Skeletal muscle satellite cell (primary cell): ENCODE results near the gene GRP.
"Not testable (repeated sequence)": the region's sequence is repeated elsewhere in the genome, so short reads cannot be mapped to it uniquely, and the experiment has no call there.

Experiments used
- H3K27me3 ChIP-seq: 2 replicates; pipeline ENCODE4 v1.7.0; 2013; ENCODE audit warnings: low read length; ENCODE audit not compliant: control insufficient read depth, insufficient read depth
- H3K36me3 ChIP-seq: 2 replicates; pipeline ENCODE4 v1.7.0; 2013; ENCODE audit warnings: mild to moderate bottlenecking, control low read depth, low read length; ENCODE audit not compliant: insufficient read depth
- H3K4me1 ChIP-seq: 2 replicates; pipeline ENCODE4 v1.7.0; 2013; ENCODE audit warnings: low read length; ENCODE audit not compliant: control insufficient read depth, insufficient read depth
- H3K4me2 ChIP-seq: 2 replicates; pipeline ENCODE4 v1.7.0; 2013; ENCODE audit warnings: mild to moderate bottlenecking, low read length
- H3K4me3 ChIP-seq: 2 replicates; pipeline ENCODE4 v1.7.0; 2013; ENCODE audit warnings: low read length
- H3K9ac ChIP-seq: 2 replicates; pipeline ENCODE4 v1.7.0; 2013; ENCODE audit warnings: mild to moderate bottlenecking, low read depth, low read length, moderate library complexity
- H3K9me3 ChIP-seq: replicated peaks from 2 replicates; pipeline ENCODE4 v1.7.0; 2013; ENCODE audit warnings: mild to moderate bottlenecking, control low read depth, low read length

The GRP gene

DNA sequence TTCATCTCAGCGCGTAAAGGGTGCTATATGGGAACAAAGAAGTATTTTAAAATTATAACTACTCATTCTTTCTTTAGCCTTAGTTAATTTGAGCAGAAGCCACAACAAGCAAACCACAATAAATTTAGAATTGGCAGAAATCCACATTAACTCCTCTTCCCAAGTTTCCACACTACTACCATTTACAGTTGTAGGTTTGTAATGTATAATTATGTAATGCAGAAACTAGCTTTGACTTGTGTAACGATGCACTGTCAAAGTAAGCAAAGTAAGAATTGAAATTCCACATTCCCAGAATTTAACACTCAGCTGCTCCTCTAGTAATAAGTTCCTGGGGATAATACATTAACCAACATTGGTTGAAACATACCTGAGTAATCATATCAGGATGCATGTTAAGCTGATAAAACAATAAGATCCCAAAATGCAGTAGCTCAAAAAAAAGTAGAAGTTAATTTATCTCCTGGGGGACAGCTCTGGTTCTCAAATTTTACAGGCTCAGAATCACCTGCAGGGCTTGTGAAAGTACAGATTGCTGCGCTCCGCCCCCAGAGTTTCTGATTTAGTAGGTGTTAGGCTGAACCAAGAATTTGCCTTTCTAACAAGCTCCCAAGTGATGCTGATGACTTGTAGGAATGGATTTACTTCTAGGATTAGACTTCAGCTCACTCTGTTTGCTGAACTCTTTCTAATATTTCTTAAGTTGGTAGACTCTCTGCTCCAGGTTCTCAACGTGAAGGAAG is 9.9 kb downstream of the GRP start:
- Histone ChIP-seq H3K9me3 (no peaks in the 10 kb centered on the region), H3K4me2 (no peak overlapping the region), H3K4me1 (no peaks in the 10 kb centered on the region), H3K36me3 (no peaks in the 10 kb centered on the region), H3K4me3 (no peak overlapping the region), H3K27me3 (peaks cover 78% of the 10 kb centered on the region), H3K9ac (no peak overlapping the region)

DNA sequence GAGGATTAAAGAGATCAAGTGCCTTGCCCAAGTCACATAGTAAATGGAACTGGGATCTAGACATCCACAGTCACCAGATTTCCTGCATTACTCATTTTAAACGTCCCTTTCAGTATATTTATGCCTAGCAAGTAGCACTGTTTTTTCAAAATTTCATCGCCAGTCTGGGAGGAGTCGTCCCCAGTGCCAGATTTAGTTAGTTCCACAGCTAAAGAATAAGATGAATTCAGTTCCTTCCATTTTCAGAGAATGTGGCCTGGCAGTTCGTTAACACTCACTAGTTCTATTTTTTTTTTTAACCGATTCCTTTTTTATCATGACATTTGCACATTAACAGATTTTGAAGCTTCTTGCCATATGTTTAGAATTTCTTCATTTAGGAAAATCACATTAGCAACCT is 11.2 kb downstream of the GRP start:
- no peak overlapping the region for H3K4me2 ChIP-seq
- peaks cover 73% of the 10 kb centered on the region for H3K27me3 ChIP-seq
- no peaks in the 10 kb centered on the region for H3K36me3 ChIP-seq
- H3K9me3 ChIP-seq, result no peaks in the 10 kb centered on the region
- no peaks in the 10 kb centered on the region for H3K4me1 ChIP-seq
- no peak overlapping the region for H3K4me3 ChIP-seq
- no peak overlapping the region for H3K9ac ChIP-seq

DNA sequence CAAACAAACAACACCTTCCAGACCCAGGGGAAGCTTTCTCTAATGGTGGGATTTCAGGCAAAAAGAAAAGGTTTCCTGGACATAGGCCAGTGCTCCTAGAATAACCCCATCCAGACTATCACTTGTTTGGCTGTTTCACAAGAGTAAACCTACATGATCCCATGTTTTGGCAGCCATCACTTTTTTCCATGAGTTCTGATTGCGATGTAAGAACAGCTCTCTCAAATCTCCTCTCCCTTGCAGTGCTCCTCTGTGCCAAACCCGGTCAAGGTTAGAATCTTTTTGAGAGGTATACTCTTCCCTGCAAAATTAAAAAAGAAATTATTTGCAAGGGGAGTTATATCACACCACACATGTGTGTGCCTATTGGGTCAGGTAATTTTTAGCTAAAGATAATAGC is 11.9 kb downstream of the GRP start:
- Histone ChIP-seq H3K9me3 (no peaks in the 10 kb centered on the region), H3K36me3 (no peaks in the 10 kb centered on the region), H3K4me3 (no peak overlapping the region), H3K4me1 (no peaks in the 10 kb centered on the region), H3K4me2 (no peak overlapping the region), H3K27me3 (peaks cover 68% of the 10 kb centered on the region), H3K9ac (no peak overlapping the region)

DNA sequence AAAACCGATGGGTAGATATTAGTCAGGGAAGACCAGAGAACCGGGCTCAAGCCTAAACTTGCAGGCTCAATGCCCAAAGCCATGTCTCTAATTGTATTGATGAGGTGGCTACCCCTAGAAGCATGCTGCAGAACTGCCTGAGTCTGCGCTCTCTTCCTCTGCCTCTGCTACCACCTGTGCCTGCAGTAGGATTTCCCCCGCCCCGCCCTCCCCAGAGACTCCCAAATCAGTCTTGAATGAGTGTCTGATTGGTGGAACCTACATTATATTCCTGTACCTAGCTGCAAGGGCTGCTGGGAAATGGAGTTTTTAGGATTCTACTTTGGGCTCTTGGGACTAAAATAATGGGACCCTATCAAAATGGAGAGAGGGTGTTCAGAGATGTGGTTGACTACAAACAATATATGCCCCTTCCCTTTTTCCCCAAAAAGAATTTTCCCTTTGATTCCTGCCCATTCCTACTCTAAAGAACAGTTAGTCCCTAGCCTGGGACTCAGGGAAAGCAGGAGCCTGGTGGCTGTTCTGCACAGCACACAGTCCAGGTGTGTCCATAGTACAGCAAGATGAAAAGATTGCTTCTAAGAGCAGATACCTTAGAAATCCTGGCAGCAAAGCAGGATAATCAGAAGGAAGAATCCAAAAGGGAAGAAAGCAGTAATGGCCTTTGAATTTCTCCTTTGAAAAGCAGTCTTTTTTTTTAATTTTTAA is 12.5 kb downstream of the GRP start:
- Histone ChIP-seq H3K4me2 (no peak overlapping the region), H3K36me3 (no peaks in the 10 kb centered on the region), H3K27me3 (peaks cover 62% of the 10 kb centered on the region), H3K9me3 (no peaks in the 10 kb centered on the region), H3K4me1 (no peaks in the 10 kb centered on the region), H3K4me3 (no peak overlapping the region), H3K9ac (no peak overlapping the region)

DNA sequence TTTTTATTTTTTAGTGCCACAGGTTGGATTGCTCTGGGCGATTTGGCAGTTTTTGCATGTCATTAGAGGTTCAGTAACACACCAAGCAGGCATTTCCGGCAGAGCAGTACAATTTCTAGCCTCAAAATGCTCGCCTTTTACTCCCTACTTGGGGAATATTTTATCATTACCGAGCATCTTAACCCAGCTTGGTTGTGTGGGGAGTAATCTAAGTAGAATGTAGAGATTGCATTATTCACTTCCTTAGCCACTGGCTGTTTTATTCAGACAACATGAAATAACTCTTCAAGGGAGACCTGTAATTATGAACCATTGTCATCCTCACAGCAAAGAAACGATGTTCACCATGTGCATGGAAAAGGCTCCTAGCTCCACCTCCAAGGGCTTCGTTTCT is 13.1 kb downstream of the GRP start:
- no peaks in the 10 kb centered on the region for H3K9me3 ChIP-seq
- no peaks in the 10 kb centered on the region for H3K4me1 ChIP-seq
- H3K9ac ChIP-seq, result no peak overlapping the region
- no peak overlapping the region for H3K4me2 ChIP-seq
- no peaks in the 10 kb centered on the region for H3K36me3 ChIP-seq
- H3K4me3 ChIP-seq, result no peak overlapping the region
- peaks cover 61% of the 10 kb centered on the region for H3K27me3 ChIP-seq

DNA sequence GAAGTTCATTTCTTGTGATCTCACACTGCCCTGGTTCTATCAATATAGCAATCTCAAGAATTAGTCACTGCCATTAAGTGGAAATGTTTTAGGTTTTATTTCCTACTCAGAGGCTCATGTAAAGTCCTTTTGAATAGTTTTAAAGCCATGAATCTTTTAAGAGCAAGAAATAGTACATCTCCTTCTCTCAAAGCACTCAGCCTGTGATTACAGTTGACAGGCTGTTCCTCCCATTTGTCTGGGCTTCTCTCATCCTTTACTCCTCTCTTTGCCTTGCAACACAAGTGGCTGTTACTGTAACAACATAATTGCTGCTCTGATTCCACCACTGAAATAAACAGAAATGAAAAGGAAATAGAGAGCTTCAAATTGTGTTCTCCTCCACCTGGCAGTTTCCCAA is 18.4 kb downstream of the GRP start:
- H3K4me2 ChIP-seq, result no peak overlapping the region
- no peak overlapping the region for H3K9ac ChIP-seq
- peaks cover 41% of the 10 kb centered on the region for H3K27me3 ChIP-seq
- H3K36me3 ChIP-seq, result no peaks in the 10 kb centered on the region
- H3K4me3 ChIP-seq, result no peak overlapping the region
- H3K9me3 ChIP-seq, result no peaks in the 10 kb centered on the region
- no peaks in the 10 kb centered on the region for H3K4me1 ChIP-seq

DNA sequence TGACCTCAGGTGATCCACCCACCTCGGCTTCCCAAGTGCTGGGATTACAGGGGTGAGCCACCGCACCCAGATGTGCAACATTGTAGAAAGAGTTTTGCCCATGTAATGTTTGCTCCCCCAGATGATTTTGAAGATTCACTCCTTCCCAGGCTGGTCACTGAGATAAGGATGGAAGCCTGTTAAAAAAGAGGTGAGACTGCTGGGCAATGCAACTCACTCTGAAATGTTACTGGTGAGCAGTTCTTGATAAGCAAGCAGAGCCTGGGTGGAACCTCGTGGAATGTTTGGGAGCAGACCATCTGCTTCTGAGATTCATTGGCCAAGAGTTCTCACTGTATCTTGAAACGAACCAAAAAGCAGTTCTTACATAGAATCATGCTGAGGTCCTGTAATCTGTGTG is 19.7 kb downstream of the GRP start:
- no peaks in the 10 kb centered on the region for H3K36me3 ChIP-seq
- no peak overlapping the region for H3K4me3 ChIP-seq
- no peak overlapping the region for H3K4me2 ChIP-seq
- no peaks in the 10 kb centered on the region for H3K4me1 ChIP-seq
- H3K9me3 ChIP-seq, result no peaks in the 10 kb centered on the region
- no peak overlapping the region for H3K9ac ChIP-seq
- peaks cover 50% of the 10 kb centered on the region for H3K27me3 ChIP-seq

DNA sequence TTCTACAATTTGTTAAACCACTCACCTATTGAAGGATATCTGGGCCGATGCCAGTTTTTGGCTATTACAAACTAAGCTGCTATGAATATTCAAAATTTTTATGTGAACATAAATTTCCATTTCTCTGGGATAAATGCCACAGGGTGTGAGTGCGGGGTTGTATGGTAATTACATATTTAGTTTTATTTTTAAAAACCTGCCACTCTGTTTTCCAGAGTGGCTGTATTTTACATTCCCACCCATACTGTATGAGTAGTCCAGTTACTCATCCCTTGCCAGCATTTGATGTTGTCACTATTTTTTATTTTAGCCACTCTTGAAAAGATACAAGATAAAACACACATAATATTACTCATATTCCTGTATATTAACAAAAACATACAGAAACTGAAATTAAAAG is 22.9 kb downstream of the GRP start:
- H3K9me3 ChIP-seq, result no peaks in the 10 kb centered on the region
- no peak overlapping the region for H3K4me3 ChIP-seq
- H3K9ac ChIP-seq, result no peak overlapping the region
- H3K4me1 ChIP-seq, result no peaks in the 10 kb centered on the region
- H3K36me3 ChIP-seq, result no peaks in the 10 kb centered on the region
- peaks cover 70% of the 10 kb centered on the region for H3K27me3 ChIP-seq
- H3K4me2 ChIP-seq, result no peak overlapping the region

DNA sequence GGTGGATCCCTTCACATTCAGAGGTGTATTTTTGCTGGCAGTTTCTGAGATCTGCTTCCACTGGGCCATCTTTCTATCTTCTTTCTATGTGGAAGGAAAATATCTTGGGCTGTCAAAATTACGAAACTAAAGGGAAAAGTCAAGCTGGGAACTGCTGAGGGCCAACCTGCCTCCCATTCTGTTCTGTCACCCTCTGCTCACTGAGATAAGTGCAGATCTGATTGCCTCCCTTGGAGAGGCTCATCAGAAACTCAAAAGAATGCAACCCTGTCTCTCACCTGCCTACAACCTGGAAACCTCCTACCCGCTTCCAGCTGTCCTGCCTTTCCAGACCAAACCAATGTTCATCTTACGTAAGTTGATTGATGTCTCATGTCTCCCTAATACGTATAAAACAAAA is 26.8 kb downstream of the GRP start:
- peaks cover 61% of the 10 kb centered on the region for H3K27me3 ChIP-seq
- H3K9ac ChIP-seq, result no peak overlapping the region

DNA sequence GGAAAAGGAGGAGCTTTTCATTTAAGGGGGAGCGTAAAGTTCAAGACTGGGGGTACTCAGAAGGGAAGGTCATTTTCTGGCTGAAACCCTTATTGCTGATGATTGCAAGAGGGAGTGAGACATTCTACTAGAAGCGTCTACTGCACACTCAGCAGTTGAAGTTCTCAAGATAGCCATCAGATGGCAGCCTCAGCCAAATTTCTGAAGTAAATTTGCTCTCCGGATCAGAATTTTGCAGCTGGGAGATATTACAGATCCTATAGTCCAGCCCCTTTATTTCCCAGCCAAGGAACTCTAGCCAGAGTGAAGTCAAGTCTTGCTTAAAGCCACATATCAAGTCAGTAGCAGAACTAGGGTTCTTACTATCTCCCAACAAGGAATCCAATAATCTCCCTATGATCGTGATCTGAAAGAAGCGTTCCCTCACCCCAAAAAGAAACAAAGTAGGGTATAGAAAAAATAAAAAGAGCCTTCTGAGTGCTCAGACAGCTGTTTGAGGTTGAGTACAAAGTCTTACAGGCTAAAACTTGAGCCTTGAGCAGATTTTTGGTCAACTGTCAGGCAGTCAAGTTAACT is 29.3 kb downstream of the GRP start:
- Histone ChIP-seq H3K27me3 (peaks cover 74% of the 10 kb centered on the region), H3K4me1 (no peaks in the 10 kb centered on the region), H3K4me3 (no peak overlapping the region), H3K4me2 (no peak overlapping the region), H3K9me3 (no peaks in the 10 kb centered on the region), H3K9ac (no peak overlapping the region), H3K36me3 (no peaks in the 10 kb centered on the region)

More for the DNA sequence above, 26.8 kb downstream of the GRP start:
- Histone ChIP-seq H3K4me3 (no peak overlapping the region), H3K36me3 (no peaks in the 10 kb centered on the region), H3K9me3 (no peaks in the 10 kb centered on the region), H3K4me1 (no peaks in the 10 kb centered on the region), H3K4me2 (no peak overlapping the region)

DNA sequence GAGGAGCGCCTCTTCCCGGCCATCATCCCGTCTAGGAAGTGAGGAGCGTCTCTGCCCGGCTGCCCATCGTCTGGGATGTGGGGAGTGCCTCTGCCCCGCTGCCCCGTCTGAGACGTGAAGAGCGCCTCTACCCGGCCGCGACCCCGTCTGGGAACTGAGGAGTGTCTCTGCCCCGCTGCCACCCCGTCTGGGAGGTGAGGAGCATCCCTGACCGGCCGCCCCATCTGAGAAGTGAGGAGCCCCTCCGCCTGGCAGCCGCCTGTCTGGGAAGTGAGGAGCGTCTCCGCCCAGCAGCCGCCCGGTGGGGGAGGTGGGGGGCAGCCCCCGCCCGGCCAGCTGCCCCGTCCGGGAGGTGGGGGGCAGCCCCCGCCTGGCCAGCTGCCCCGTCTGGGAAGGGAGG is 35.5 kb downstream of the GRP start:
- H3K4me2 ChIP-seq, result not testable (repeated sequence)
- peaks cover 33% of the 10 kb centered on the region for H3K27me3 ChIP-seq

DNA sequence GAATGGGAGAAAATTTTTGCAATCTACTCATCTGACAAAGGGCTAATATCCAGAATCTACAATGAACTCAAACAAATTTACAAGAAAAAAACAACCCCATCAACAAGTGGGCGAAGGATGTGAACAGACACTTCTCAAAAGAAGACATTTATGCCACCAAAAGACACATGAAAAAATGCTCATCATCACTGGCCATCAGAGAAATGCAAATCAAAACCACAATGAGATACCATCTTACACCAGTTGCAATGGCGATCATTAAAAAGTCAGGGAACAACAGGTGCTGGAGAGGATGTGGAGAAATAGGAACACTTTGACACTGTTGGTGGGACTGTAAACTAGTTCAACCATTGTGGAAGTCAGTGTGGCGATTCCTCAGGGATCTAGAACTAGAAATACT is 41.9 kb downstream of the GRP start:
- H3K9ac ChIP-seq, H3K9me3 ChIP-seq, H3K4me3 ChIP-seq: not testable (repeated sequence)

More for the DNA sequence above, 35.5 kb downstream of the GRP start:
- H3K36me3 ChIP-seq, H3K4me3 ChIP-seq, H3K9ac ChIP-seq, H3K9me3 ChIP-seq, H3K4me1 ChIP-seq: not testable (repeated sequence)

More for the DNA sequence above, 41.9 kb downstream of the GRP start:
- not testable (repeated sequence) for H3K36me3 ChIP-seq, H3K4me2 ChIP-seq, H3K4me1 ChIP-seq
- H3K27me3 ChIP-seq, result peaks cover 44% of the 10 kb centered on the region
